BE2C (cell line): ENCODE data around the gene TIMM17A.
A peak's percentile ranks its signal among the peaks of the same experiment; 100 is the strongest.

Experiments used
- DNase-seq: peaks from one replicate; pipeline ENCODE4 v3.0.0-alpha.2; 2020
- H3K27me3 ChIP-seq: fragments of 250-450 bp; sonication (Bioruptor Pico); 2 replicates; pipeline ENCODE4 v1.5.1; 2020; ENCODE audit warnings: mild to moderate bottlenecking
- H3K36me3 ChIP-seq: fragments of 250-450 bp; sonication (Bioruptor Pico); 2 replicates; pipeline ENCODE4 v1.5.1; 2020; ENCODE audit warnings: mild to moderate bottlenecking
- H3K4me1 ChIP-seq: fragments of 250-450 bp; sonication (Bioruptor Pico); 2 replicates; pipeline ENCODE4 v1.5.1; 2020
- H3K4me3 ChIP-seq: 2 replicates; pipeline ENCODE4 v1.5.1; 2011; ENCODE audit warnings: low read depth, low read length
- H3K9me3 ChIP-seq: fragments of 250-450 bp; sonication (Bioruptor Pico); 2 replicates; pipeline ENCODE4 v1.5.1; 2020
- TF ChIP-seq, protein P1 (sequence below): IDR thresholded peaks from 2 replicates; pipeline ENCODE4 v1.5.1; 2012; ENCODE audit warnings: mild to moderate bottlenecking, low read depth, low read length

Gene TIMM17A

DNA sequence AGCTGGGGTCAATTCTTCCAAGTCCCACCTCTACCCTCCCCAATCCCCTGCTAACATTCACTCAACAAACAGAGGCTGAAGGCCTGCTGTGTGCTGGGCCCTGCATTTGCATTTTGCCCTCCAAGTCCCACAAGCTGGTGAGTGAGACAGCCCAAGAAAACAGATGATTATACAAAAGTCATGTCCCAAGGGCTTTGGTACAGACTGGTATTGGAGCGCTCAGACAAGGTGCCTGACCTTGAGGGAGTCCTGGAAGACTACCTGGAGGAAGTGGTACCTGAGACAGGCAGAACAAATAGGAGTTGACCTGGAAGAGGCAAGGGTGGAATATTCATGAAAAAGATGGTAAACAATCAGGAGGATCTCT is 13.2 kb upstream of the TIMM17A start:
- no peaks in the 10 kb centered on the region for H3K4me1 ChIP-seq
- no peak overlapping the region for H3K4me3 ChIP-seq
- DNase-seq: no peak
- H3K9me3 ChIP-seq: no peaks in the 10 kb centered on the region
- H3K27me3 ChIP-seq: no peaks in the 10 kb centered on the region
- H3K36me3 ChIP-seq: no peaks in the 10 kb centered on the region
- TF ChIP-seq, protein P1, sequence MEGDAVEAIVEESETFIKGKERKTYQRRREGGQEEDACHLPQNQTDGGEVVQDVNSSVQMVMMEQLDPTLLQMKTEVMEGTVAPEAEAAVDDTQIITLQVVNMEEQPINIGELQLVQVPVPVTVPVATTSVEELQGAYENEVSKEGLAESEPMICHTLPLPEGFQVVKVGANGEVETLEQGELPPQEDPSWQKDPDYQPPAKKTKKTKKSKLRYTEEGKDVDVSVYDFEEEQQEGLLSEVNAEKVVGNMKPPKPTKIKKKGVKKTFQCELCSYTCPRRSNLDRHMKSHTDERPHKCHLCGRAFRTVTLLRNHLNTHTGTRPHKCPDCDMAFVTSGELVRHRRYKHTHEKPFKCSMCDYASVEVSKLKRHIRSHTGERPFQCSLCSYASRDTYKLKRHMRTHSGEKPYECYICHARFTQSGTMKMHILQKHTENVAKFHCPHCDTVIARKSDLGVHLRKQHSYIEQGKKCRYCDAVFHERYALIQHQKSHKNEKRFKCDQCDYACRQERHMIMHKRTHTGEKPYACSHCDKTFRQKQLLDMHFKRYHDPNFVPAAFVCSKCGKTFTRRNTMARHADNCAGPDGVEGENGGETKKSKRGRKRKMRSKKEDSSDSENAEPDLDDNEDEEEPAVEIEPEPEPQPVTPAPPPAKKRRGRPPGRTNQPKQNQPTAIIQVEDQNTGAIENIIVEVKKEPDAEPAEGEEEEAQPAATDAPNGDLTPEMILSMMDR: no peak

DNA sequence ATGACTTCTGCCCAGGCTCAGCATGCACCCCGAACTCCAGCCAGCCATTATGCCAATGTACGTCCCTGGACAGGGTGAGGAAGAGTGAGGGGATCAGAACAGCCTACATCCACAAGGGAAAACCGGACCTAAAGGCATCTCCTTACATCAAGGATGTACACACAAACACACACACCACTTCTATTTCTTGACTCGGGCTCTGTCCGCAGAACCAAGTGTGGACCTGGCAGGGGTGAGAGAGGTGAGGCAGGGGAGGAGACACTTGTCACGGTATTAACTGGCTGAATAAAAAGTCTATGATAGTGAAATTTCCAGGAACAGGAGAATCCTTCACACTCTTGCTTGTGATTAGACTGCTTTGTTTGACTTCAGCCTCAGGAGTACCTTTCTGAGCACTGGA is 11.3 kb upstream of the TIMM17A start:
- Histone ChIP-seq H3K9me3 (no peaks in the 10 kb centered on the region), H3K4me1 (no peaks in the 10 kb centered on the region; the same call in 1 of the 2 replicates), H3K27me3 (no peaks in the 10 kb centered on the region), H3K36me3 (no peaks in the 10 kb centered on the region), H3K4me3 (no peak overlapping the region)
- TF ChIP-seq, protein P1: no peak
- DNase-seq: no peak

DNA sequence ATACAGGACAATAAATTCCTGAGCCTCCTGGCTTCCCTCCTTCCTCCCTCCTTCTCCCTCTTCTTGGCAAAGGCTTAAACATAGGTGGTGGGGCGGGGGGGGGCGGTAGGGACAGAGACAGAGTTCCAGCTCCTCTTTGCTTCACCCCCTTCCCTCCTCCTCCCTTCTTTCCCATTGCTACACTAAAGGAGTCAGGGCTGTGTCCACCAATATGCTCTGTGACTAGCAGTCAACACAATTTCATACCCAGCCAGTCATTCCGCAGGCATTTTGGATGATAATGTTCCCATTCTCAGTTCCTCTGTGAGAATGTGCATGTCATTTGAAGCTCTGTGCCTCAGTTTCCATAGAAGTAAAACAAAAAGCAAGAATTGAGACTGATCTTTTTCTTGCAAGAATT is 10.7 kb upstream of the TIMM17A start:
- Histone ChIP-seq H3K36me3 (no peaks in the 10 kb centered on the region), H3K27me3 (no peaks in the 10 kb centered on the region), H3K9me3 (no peaks in the 10 kb centered on the region), H3K4me3 (no peak overlapping the region), H3K4me1 (no peaks in the 10 kb centered on the region; the same call in 1 of the 2 replicates)
- no peak for DNase-seq
- TF ChIP-seq, protein P1: no peak

DNA sequence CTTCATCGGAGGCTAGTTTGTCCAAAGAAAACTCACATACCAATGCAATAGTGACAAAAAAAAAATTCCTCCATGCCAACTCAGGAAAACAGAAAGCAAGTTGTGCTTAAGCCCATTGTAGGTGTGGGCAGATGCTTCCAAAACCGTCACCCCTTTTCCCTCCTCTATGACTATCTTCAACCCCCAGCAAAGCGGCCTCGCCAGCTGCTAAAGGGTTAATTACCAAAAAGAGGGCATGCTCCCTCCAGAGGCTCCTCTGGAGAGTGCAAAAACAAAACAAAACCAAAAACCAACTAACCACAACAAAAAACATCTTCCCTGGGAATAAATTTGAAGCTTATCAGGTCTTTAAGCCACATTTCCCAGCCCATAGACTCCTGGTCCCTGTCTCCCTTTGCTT is 10.1 kb upstream of the TIMM17A start:
- DNase-seq: no peak
- TF ChIP-seq, protein P1: peak; percentile 45
- no peaks in the 10 kb centered on the region; the same call in 1 of the 2 replicates for H3K4me1 ChIP-seq
- H3K36me3 ChIP-seq: no peaks in the 10 kb centered on the region
- H3K27me3 ChIP-seq: no peaks in the 10 kb centered on the region
- no peaks in the 10 kb centered on the region for H3K9me3 ChIP-seq
- H3K4me3 ChIP-seq: no peak overlapping the region

DNA sequence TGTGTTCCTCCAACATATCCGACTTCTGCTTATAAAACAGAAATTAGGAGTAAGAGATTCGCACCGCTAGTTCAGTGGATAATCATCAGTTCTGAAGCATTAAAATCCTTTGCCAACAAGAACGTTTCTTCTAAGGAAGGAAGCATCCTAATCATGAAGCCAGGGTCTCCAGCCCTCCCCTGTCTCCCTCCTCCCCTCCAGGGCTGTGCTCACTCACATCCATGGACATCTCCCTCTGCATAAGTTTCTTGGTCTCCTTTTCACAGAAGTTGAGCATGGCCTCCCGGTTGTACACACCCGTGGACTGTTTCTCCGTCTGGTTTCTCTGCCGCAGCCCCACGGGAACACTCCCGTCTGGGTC is 9.5 kb upstream of the TIMM17A start:
- H3K4me3 ChIP-seq: peak overlapping the region; percentile 62
- TF ChIP-seq, protein P1: no peak
- H3K4me1 ChIP-seq: no peaks in the 10 kb centered on the region; the same call in 1 of the 2 replicates
- H3K9me3 ChIP-seq: no peaks in the 10 kb centered on the region
- DNase-seq: no peak
- H3K36me3 ChIP-seq: no peaks in the 10 kb centered on the region
- no peaks in the 10 kb centered on the region for H3K27me3 ChIP-seq

DNA sequence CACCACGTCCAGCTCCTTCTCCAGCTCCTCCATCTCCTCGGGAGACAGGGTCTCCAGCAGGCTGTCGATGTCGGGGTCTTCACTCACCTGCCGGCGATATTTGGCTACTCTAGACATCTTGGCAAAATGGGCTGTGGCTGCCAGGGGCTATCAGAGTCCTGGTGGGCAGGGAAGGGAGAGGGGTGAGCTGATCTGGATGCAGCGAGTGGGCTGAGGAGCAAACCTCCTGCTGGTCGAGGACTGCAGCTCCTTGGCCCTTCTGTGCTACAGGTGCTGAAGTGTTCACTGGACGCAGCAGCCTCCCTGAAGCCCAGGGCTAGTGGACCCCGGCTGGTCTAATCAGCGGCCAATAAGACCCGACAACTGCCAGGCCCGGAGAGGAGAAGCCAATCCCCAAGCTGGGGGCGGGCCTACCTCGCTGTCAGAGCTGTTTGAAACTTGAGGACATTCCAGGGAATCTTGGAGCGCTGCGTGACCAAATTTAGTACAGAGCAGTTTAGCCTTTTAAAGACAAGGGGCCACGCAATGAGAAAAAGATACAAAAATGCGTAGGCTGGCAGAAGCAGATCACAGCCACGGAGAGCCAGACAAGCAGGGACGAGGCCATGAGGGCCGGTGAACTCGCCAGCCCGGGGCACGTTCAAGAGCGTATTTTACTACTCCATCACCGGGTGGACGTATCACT is 8.9 kb upstream of the TIMM17A start, which contains the start of gene LMOD1:
Gene LMOD1, minus strand, starts transcription at position 325 of the 685 bp plus-strand sequence. Its CDS starts 208 bp downstream, at position 117.
- Histone ChIP-seq H3K27me3 (no peaks in the 10 kb centered on the region), H3K4me1 (no peaks in the 10 kb centered on the region; the same call in 1 of the 2 replicates), H3K36me3 (no peaks in the 10 kb centered on the region), H3K4me3 (peak within 1 kb of the TSS; percentile 62), H3K9me3 (no peaks in the 10 kb centered on the region)
- TF ChIP-seq, protein P1: no peak
- DNase-seq: peak; percentile 81
